Panc1 (cell line): Measurements from ENCODE around the gene MRC2. TPM values are rescaled to one million over a fixed set of nuclear protein-coding genes. Genes with fewer than 3 reads are reported as not detected.
"Not testable (repeated sequence)": the region's sequence is repeated elsewhere in the genome, so short reads cannot be mapped to it uniquely, and the experiment has no call there.

Experiments used
- ATAC-seq: fragments of 200-7000 bp; cut with Tn5 transposase; 2 replicates; pipeline ENCODE4 v1.9.1; 2020; ENCODE audit warnings: mild to moderate bottlenecking, moderate library complexity
- BruUV-seq: library from RNA; stranded (reverse); fragments of 400-500 nt; replicated peaks from 2 replicates; lab custom pipeline; 2021; lab: Mats Ljungman, UMichigan
- CTCF ChIA-PET: fragments of 300-600 bp; sonication (Branson Sonifier 250); formaldehyde crosslinking; loops from one replicate; lab custom pipeline; 2022; ENCODE audit warnings: antibody characterized with exemption; lab: Charles Lee
- POLR2A ChIA-PET: fragments of 300-600 bp; sonication (Branson Sonifier 250); formaldehyde crosslinking; loops from one replicate; lab custom pipeline; 2022; ENCODE audit warnings: antibody characterized with exemption; lab: Charles Lee
- DNase-seq: peaks from one replicate; pipeline ENCODE4 v3.0.0-alpha.2; 2010; ENCODE audit warnings: low read depth, low spot score
- H3K27ac ChIP-seq: 2 replicates; pipeline ENCODE4 v1.5.1; 2011; ENCODE audit warnings: mild to moderate bottlenecking, low read length, inconsistent platforms
- H3K27me3 ChIP-seq: fragments of 200-500 bp; sonication (Bioruptor generic); 2 replicates; pipeline ENCODE4 v1.6.0; 2014; ENCODE audit warnings: low read length, inconsistent platforms; ENCODE audit not compliant: control insufficient read depth, insufficient read depth
- H3K36me3 ChIP-seq: fragments of 200-500 bp; sonication (Bioruptor generic); 2 replicates; pipeline ENCODE4 v1.5.1; 2014; ENCODE audit warnings: inconsistent platforms, mild to moderate bottlenecking, low read length, moderate library complexity; ENCODE audit not compliant: control insufficient read depth, insufficient read depth
- H3K4me1 ChIP-seq: 2 replicates; pipeline ENCODE4 v1.5.1; 2011; ENCODE audit warnings: inconsistent platforms, mild to moderate bottlenecking, low read length, moderate library complexity; ENCODE audit not compliant: control insufficient read depth, insufficient read depth
- H3K4me3 ChIP-seq, 2 experiments: 2 replicates each; pipeline ENCODE4 v1.5.1; 2011 to 2012; ENCODE audit warnings: low read depth in 2 of 2, low read length in 2 of 2, mild to moderate bottlenecking in 2 of 2, inconsistent platforms in 1 of 2, moderate library complexity in 1 of 2
- H3K9me3 ChIP-seq: fragments of 200-500 bp; sonication (Bioruptor generic); 2 replicates; pipeline ENCODE4 v1.5.1; 2014; ENCODE audit warnings: low read depth, mild to moderate bottlenecking, inconsistent platforms, low read length, moderate library complexity; ENCODE audit not compliant: control insufficient read depth, insufficient read depth
- CTCF ChIP-seq: fragments of 450-650 bp; IDR thresholded peaks from 2 replicates; pipeline ENCODE4 v1.5.1; 2017; ENCODE audit warnings: mild to moderate bottlenecking
- POLR2AphosphoS5 ChIP-seq: IDR thresholded peaks from 2 replicates; pipeline ENCODE4 v1.6.1; 2012; ENCODE audit warnings: mild to moderate bottlenecking, low read depth, low read length, moderate library complexity
- REST ChIP-seq, 2 experiments: IDR thresholded peaks; 2 replicates each; pipeline ENCODE4 v1.6.1; 2011 to 2012; ENCODE audit warnings: low read depth in 2 of 2, control low read depth in 1 of 2, low read length in 1 of 2, mild to moderate bottlenecking in 1 of 2, moderate library complexity in 1 of 2; ENCODE audit not compliant: insufficient read depth in 1 of 2
- SIN3A ChIP-seq: IDR thresholded peaks from 2 replicates; pipeline ENCODE4 v1.6.1; 2012; ENCODE audit warnings: low read depth, mild to moderate bottlenecking, low read length, moderate library complexity, borderline replicate concordance; ENCODE audit not compliant: insufficient read depth
- TCF7L2 ChIP-seq: IDR thresholded peaks from 2 replicates; pipeline ENCODE4 v1.6.1; 2011; ENCODE audit warnings: mild to moderate bottlenecking, low read depth, low read length, inconsistent platforms
- in situ Hi-C: cut with HindIII; loops from 2 replicates; pipeline ENCODE4 v1.10.0; 2016; ENCODE audit warnings: low sequenced_read_pairs, low pct_unique_long_range_greater_than_20kb
- intact Hi-C: fragments of 100-400 bp; cut with micrococcal nuclease; formaldehyde crosslinking; loops from one replicate; pipeline ENCODE4 v1.10.0; 2022; ENCODE audit not compliant: unreplicated experiment
- total RNA-seq: library from RNA; stranded (reverse); gene quantifications from one replicate; pipeline ENCODE4 v1.2.1, GENCODE V29; 2021; ENCODE audit not compliant: unreplicated experiment

Gene MRC2
- total RNA-seq, 1 experiment from 2014 or later, result 120 TPM

GRCh38 chr17:62692721-62693431 is 65.4 kb downstream of the MRC2 start:
- Histone ChIP-seq H3K9me3 (no peaks in the 10 kb centered on the region), H3K36me3 (no peaks in the 10 kb centered on the region), H3K27ac (no peak overlapping the region), H3K4me3 (no peak overlapping the region), H3K27me3 (no peaks in the 10 kb centered on the region), H3K4me1 (no peaks in the 10 kb centered on the region)
- ChIA-PET POLR2A (no interaction called here), CTCF (no interaction called here)
- ATAC-seq (peak; percentile 75), DNase-seq (no peak)
- TSS peak; percentile 80 for BruUV-seq
- intact Hi-C loops (no loop called here), in situ Hi-C loops (no loop called here)
- no peak for TF ChIP-seq POLR2AphosphoS5
- no peak; the same call in 1 of the 2 replicates for TF ChIP-seq CTCF
- TF ChIP-seq REST (IDR thresholded peaks at IDR 0.05; ENCODE audit: insufficient read depth in 1 of 2, low read depth in 2 of 2, low read length in 1 of 2), result no peak
- TF ChIP-seq SIN3A, result no peak
- TF ChIP-seq TCF7L2, result no peak

- CTCF ChIA-PET, result interaction anchor here (0.6 kb wide), 1 partner anchor 40 kb away, joined by 3 read pairs; no protein-coding TSS in a partner anchor
- POLR2A ChIA-PET, result no interaction called here
- ATAC-seq, result no peak
- DNase-seq, result no peak
- no TSS peak for BruUV-seq
- no peaks in the 10 kb centered on the region for H3K9me3 ChIP-seq
- in situ Hi-C loops (no loop called here), intact Hi-C loops (no loop called here)
- H3K4me1 ChIP-seq, result no peaks in the 10 kb centered on the region
- H3K27me3 ChIP-seq, result no peaks in the 10 kb centered on the region
- H3K36me3 ChIP-seq, result no peaks in the 10 kb centered on the region
- H3K4me3 ChIP-seq, result no peak overlapping the region
- no peak overlapping the region for H3K27ac ChIP-seq
- TF ChIP-seq POLR2AphosphoS5 (no peak), CTCF (no peak), TCF7L2 (no peak), SIN3A (no peak), REST (IDR thresholded peaks at IDR 0.05; ENCODE audit: insufficient read depth in 1 of 2, low read depth in 2 of 2, low read length in 1 of 2) (no peak)
Measured at GRCh38 chr17:62693616-62694409, 66.3 kb downstream of the MRC2 start.

GRCh38 chr17:62695093-62695738 is 67.7 kb downstream of the MRC2 start:
- CTCF ChIA-PET, result interaction anchor here (0.8 kb wide), 1 partner anchor 274 kb away, joined by 3 read pairs; no protein-coding TSS in a partner anchor
- intact Hi-C loops, H3K36me3 ChIP-seq, DNase-seq, in situ Hi-C loops, H3K4me1 ChIP-seq, BruUV-seq, POLR2A ChIA-PET, ATAC-seq, H3K9me3 ChIP-seq, H3K4me3 ChIP-seq, H3K27me3 ChIP-seq, H3K27ac ChIP-seq: not testable (repeated sequence)
